Body of pancreas (tissue), 4 donors: ENCODE results near the gene PAM. TPM values are rescaled to one million over a fixed set of nuclear protein-coding genes. Genes with fewer than 3 reads are reported as not detected.

Source experiments
- ATAC-seq: fragments of 150-250 bp; one replicate; pipeline ENCODE4 v1.9.1; 2016
- DNase-seq, 4 donors: peaks; one replicate each; pipeline ENCODE4 v3.0.0-alpha.2; 2019
- H3K27ac ChIP-seq, 4 donors: fragments of 200-600 bp; sonication (generic); 1 replicate in 3 of 4; 2 replicates in 1 of 4; pipeline versions ENCODE4 v1.5.1 to v1.6.1; 2016 to 2019; ENCODE audit warnings: mild to moderate bottlenecking in 1 of 4, mixed read lengths in 1 of 4, moderate library complexity in 1 of 4
- H3K27me3 ChIP-seq, 2 donors: fragments of 200-600 bp; sonication (generic); one replicate each; pipeline ENCODE4 v1.6.0; 2016; ENCODE audit warnings: mild to moderate bottlenecking in 1 of 2
- H3K36me3 ChIP-seq, 2 donors: fragments of 200-600 bp; sonication (generic); replicated peaks in 1 of 2; 2 replicates each; pipeline ENCODE4 v1.5.1; 2016; ENCODE audit warnings: low read depth in 2 of 2; ENCODE audit not compliant: insufficient read depth in 1 of 2
- H3K4me1 ChIP-seq: fragments of 200-600 bp; sonication (generic); one replicate; pipeline ENCODE4 v1.6.0; 2016
- H3K4me3 ChIP-seq, 2 donors: fragments of 200-600 bp; sonication (generic); 1 replicate in 1 of 2; 2 replicates in 1 of 2; pipeline ENCODE4 v1.5.1; 2016 to 2019
- H3K9me3 ChIP-seq, 3 donors: fragments of 200-600 bp; sonication (generic); 1 replicate in 2 of 3; 2 replicates in 1 of 3; pipeline ENCODE4 v1.5.1; 2016
- CTCF ChIP-seq, 7 experiments: fragments of 450-650 bp in 4 of 7; fragments of 200-600 bp in 3 of 7; sonication (generic) in 3 of 7; IDR thresholded peaks; one replicate each; pipeline ENCODE4 v1.5.1; 2016 to 2019; ENCODE audit warnings: antibody characterized with exemption in 7 of 7
- POLR2A ChIP-seq, 3 donors: fragments of 450-650 bp; IDR thresholded peaks; one replicate each; pipeline ENCODE4 v1.6.1; 2016; ENCODE audit warnings: antibody characterized with exemption in 3 of 3, mild to moderate bottlenecking in 2 of 3
- WGBS, 2 donors: methylation state at CpG; one replicate each; pipeline ENCODE4 v1.1.5; 2017; 5-methylcytosine and 5-hydroxymethylcytosine counted together
- intact Hi-C: fragments of 100-400 bp; cut with DNase I; formaldehyde crosslinking; loops from one replicate; pipeline ENCODE4 v1.15.1; 2023
- total RNA-seq, 2 donors: library from RNA; depleted of rRNA; stranded (reverse); fragments of >200 nt; gene quantifications; one replicate each; pipeline ENCODE4 v1.1.0, GENCODE V29; 2016

The PAM gene
- total RNA-seq, 2 donors from 2014 or later = 75.2 to 111 TPM

GRCh38 chr5:102819634-102820033, 64.5 kb downstream of the PAM start:
- TF ChIP-seq CTCF (IDR thresholded peaks at IDR 0.05) = no peak
- no peak for TF ChIP-seq POLR2A (IDR thresholded peaks at IDR 0.05)
- ATAC-seq (no peak), DNase-seq (no peak)
- Histone ChIP-seq H3K27ac (no peak overlapping the region), H3K9me3 (no peaks in the 10 kb centered on the region), H3K27me3 (no peaks in the 10 kb centered on the region), H3K4me3 (no peak overlapping the region), H3K36me3 (no peaks in the 10 kb centered on the region), H3K4me1 (peaks cover 4% of the 10 kb centered on the region)
- WGBS, 2 donors = 81 to 84% methylated on average over 5 of the region's 5 CpGs
- intact Hi-C loops = no loop called here

GRCh38 chr5:102823441-102823874, 68.4 kb downstream of the PAM start:
- ATAC-seq (no peak), DNase-seq (no peak)
- Histone ChIP-seq H3K27ac (no peak overlapping the region), H3K36me3 (no peaks in the 10 kb centered on the region), H3K27me3 (no peaks in the 10 kb centered on the region), H3K9me3 (no peaks in the 10 kb centered on the region), H3K4me3 (no peak overlapping the region), H3K4me1 (peaks cover 4% of the 10 kb centered on the region)
- intact Hi-C loops = no loop called here
- TF ChIP-seq CTCF (IDR thresholded peaks at IDR 0.05) = no peak
- TF ChIP-seq POLR2A (IDR thresholded peaks at IDR 0.05) = no peak
- WGBS, 2 donors = 58 to 66% methylated on average over 1 of the region's 1 CpG

- no peaks in the 10 kb centered on the region for H3K36me3 ChIP-seq
- DNase-seq (no peak), ATAC-seq (no peak)
- H3K4me3 ChIP-seq = no peak overlapping the region
- no peak overlapping the region for H3K27ac ChIP-seq
- no peaks in the 10 kb centered on the region for H3K27me3 ChIP-seq
- intact Hi-C loops = no loop called here
- H3K9me3 ChIP-seq = no peaks in the 10 kb centered on the region
- H3K4me1 ChIP-seq = peaks cover 4% of the 10 kb centered on the region
- TF ChIP-seq CTCF (IDR thresholded peaks at IDR 0.05) (no peak), POLR2A (IDR thresholded peaks at IDR 0.05) (no peak)
Observed at GRCh38 chr5:102826629-102827028, 71.5 kb downstream of the PAM start.

- TF ChIP-seq POLR2A (IDR thresholded peaks at IDR 0.05) = no peak
- no peak for TF ChIP-seq CTCF (IDR thresholded peaks at IDR 0.05)
- intact Hi-C loops = no loop called here
Observed at GRCh38 chr5:102830241-102830640, 75.1 kb downstream of the PAM start.

GRCh38 chr5:102832445-102832844, 77.3 kb downstream of the PAM start:
- H3K4me3 ChIP-seq = no peak overlapping the region
- ATAC-seq (no peak), DNase-seq (no peak)
- TF ChIP-seq CTCF (IDR thresholded peaks at IDR 0.05) = no peak
- TF ChIP-seq POLR2A (IDR thresholded peaks at IDR 0.05) = no peak
- no peaks in the 10 kb centered on the region for H3K36me3 ChIP-seq
- H3K27ac ChIP-seq = no peak overlapping the region
- no peaks in the 10 kb centered on the region for H3K4me1 ChIP-seq
- H3K27me3 ChIP-seq = no peaks in the 10 kb centered on the region
- intact Hi-C loops = no loop called here
- H3K9me3 ChIP-seq = no peaks in the 10 kb centered on the region

More at GRCh38 chr5:102830241-102830640, 75.1 kb downstream of the PAM start:
- Histone ChIP-seq H3K27ac (no peak overlapping the region), H3K36me3 (no peaks in the 10 kb centered on the region), H3K27me3 (no peaks in the 10 kb centered on the region), H3K4me3 (no peak overlapping the region), H3K4me1 (no peaks in the 10 kb centered on the region), H3K9me3 (no peaks in the 10 kb centered on the region)
- no peak for ATAC-seq
- 84 to 92% methylated on average over 2 of the region's 2 CpGs for WGBS, 2 donors
- DNase-seq = no peak
